ENCODE data around the gene KCNMB2.

GRCh38 chr3:178588628-178589027 lies 52.4 kb downstream of the KCNMB2 start:
- no peak for TF ChIP-seq POLR2A (IDR thresholded peaks at IDR 0.05)
- TF ChIP-seq, protein P1, sequence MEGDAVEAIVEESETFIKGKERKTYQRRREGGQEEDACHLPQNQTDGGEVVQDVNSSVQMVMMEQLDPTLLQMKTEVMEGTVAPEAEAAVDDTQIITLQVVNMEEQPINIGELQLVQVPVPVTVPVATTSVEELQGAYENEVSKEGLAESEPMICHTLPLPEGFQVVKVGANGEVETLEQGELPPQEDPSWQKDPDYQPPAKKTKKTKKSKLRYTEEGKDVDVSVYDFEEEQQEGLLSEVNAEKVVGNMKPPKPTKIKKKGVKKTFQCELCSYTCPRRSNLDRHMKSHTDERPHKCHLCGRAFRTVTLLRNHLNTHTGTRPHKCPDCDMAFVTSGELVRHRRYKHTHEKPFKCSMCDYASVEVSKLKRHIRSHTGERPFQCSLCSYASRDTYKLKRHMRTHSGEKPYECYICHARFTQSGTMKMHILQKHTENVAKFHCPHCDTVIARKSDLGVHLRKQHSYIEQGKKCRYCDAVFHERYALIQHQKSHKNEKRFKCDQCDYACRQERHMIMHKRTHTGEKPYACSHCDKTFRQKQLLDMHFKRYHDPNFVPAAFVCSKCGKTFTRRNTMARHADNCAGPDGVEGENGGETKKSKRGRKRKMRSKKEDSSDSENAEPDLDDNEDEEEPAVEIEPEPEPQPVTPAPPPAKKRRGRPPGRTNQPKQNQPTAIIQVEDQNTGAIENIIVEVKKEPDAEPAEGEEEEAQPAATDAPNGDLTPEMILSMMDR (IDR thresholded peaks at IDR 0.05) = no peak

Data from tibial nerve (tissue), 3 donors.